NCI-H2081 (cell line): ENCODE measurements around the gene IFT43.

Experiments used
- DNase-seq, 2 experiments: peaks; one replicate each; lab custom pipeline; 2025; lab: John Stamatoyannopoulos, UW

Gene IFT43

GRCh38 chr14:75985618-75986438, at the start of gene IFT43:
IFT43 (plus strand) TSS chr14:75985763; CDS start chr14:75985787, 24 bp downstream.
- peak; percentile 71 to 76 for DNase-seq

GRCh38 chr14:75939200-75939599, 46.4 kb upstream of the IFT43 start:
- DNase-seq, result no peak

DNA sequence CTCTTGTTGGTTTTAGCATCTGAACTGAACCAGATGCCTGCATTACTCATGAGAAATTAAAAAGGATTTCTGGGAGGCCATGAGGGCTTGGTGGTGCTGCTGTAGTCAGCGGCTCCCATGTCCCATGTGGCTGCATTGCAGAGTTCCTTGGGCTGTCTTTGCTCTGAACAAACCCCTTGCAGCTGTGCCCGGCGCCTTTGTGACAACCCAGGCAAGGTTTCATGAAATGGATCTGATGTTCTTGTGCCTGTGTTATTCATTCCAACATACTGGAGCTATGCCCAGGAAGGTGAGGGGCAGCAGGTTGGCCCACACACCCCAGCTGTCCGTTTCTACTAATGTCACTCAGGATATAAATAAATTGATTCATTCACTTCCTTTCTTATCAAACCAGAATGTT, 44.5 kb upstream of the IFT43 start:
- DNase-seq, result no peak

DNA sequence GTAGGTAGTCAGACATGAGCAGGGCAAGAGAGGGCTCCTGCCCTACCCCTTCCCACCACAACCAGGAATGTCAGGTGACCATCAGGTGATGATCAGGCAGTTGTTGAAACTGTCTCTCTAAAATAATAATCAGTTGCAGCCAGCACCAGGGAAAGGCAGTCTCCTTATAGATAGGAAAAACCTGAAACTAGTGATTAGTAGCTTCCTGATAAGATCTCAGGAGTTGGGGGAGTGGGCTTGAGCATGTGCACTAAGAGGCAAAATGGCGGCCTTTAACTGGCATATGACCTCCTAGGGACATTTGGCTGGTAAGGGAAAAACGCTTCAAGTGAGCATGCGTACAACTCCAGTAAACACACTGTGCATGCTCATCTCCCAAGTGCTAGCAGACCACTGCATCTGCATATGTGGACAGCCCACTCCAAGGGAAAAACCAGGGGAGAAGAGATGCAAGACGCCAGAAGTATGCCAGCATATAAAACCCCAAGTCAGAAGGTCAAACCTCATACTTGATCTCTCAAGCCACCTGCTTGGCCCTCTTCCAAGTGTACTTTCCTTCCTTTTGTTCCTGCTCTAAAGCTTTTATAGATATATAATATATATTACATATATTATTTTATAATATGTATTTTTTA, 40.8 kb upstream of the IFT43 start:
- no peak for DNase-seq

- DNase-seq, result no peak
These were observed 38.8 kb upstream of the IFT43 start for GRCh38 chr14:75946785-75947184.

- DNase-seq, result no peak
These were observed 33.1 kb upstream of the IFT43 start for GRCh38 chr14:75952489-75952888.

GRCh38 chr14:75959031-75959430, 26.5 kb upstream of the IFT43 start:
- DNase-seq, result no peak

DNA sequence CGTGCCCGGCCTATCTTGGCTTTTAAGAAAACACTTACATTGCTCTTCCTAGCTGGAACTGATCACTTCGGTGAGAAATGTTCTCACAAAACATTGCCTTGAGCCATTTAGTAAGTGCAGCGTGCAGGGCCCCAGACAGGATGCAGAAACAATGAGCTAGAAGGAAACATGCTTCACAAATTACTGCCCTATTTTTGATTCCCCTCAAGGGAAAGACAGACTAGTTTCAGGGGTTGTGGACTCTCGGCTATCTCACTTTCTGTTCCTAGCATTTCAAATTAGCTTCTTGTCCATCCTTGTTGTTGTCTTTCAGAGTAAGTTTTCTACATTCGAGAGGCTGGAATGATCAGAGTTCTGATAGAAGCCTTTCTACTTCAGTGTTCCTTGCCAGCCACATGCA, 25.3 kb upstream of the IFT43 start:
- DNase-seq, result no peak

DNA sequence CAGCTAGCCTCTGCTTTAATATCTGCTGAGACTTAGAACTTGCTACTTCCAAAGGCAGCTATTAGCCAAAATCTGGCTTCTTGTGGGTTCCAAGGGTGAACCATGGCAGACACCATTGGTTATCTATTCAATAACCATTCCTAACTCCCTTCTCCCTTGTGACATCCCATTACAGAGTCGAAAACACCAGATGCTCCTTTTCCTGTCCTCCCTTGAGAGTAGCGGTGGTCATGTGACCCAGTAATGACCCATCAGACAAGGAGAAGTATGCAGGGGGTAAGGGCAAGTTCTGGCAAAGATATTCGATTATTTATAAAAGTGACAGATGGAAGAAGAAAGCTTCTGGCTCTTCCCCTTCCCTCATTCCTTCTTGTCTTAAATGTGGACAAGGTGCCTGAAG, 23.9 kb upstream of the IFT43 start:
- no peak for DNase-seq

- no peak for DNase-seq
These were observed 17.7 kb upstream of the IFT43 start for GRCh38 chr14:75967866-75968265.

GRCh38 chr14:75968456-75968855, 17.1 kb upstream of the IFT43 start:
- no peak for DNase-seq

DNA sequence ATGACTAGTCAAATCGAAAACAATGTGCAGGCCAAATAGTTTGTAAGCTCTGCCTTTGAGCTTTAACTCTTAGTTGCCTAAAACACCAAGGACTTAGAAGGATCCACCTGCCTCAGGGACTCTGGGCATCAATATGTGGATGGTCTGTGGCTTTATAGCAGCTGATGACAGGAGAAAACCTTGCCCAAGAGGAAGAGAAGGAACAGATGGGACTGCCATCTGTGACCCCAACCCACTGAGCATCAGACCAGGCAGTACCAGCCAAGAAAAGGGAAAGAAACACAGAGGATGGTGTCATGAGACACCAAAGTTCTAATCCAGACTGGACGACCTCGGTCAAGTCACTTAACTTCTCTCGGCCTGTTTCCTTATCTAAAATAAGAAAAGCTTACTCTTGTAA, 16.4 kb upstream of the IFT43 start:
- DNase-seq, result no peak

GRCh38 chr14:75969891-75970290, 15.7 kb upstream of the IFT43 start:
- DNase-seq, result no peak

DNA sequence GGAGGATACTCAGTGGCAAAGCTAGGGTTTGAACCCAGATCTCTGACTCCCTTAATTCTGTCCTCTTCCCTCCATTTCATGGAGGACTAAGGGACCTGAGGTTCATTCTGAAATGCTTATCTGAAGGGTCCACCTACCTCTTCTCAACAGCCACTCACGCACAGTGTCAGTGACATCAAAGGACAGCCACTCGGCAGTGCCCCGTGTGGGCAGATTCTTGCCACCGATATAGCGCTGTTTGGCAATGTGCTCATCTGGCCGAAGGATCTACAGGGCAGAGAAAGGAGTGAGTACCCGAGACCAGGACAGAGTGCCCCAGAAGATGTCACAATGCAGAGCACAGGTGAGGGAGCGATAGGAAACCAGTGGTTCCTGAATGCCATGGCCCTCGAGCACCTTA, 14.6 kb upstream of the IFT43 start:
- no peak for DNase-seq

GRCh38 chr14:75971509-75971908, 14.1 kb upstream of the IFT43 start:
- DNase-seq, result no peak

GRCh38 chr14:75972801-75973421, 12.7 kb upstream of the IFT43 start:
- DNase-seq, result no peak

GRCh38 chr14:75976826-75977581, 8.6 kb upstream of the IFT43 start:
- no peak for DNase-seq

- no peak for DNase-seq
These were observed 8.0 kb upstream of the IFT43 start for GRCh38 chr14:75977582-75977943.

DNA sequence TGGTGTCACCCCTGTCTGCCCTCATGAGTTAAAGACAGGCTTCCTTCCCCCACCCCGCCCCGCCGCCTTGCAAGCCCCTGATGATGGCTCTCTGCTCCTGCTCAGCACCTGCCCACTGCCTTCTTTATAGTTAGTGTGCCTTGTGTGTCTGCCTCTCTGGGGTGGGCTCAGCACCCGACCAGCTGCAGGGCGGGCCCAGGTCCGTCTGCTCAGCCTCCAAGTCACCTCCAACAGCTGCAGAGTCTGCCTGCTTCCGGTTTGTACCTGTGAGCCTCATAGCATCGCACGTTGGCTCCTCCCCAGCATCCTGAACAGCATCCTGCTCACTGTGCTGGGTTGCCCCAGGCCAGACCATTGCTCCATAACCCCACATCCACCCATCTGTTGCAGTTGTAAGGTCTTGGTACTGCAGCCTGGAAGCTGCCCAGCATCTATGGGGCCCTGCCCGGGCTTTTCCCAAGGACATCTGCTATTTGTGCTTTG, 7.3 kb upstream of the IFT43 start:
- DNase-seq, result no peak

GRCh38 chr14:75979071-75979571, 6.4 kb upstream of the IFT43 start:
- no peak for DNase-seq

GRCh38 chr14:75979648-75980565, 5.7 kb upstream of the IFT43 start:
- no peak for DNase-seq
